RCC 7860 (cell line): ENCODE measurements around the gene UCHL5.

Experiments used
- DNase-seq: peaks from one replicate; pipeline ENCODE4 v3.0.0-alpha.2; 2015; ENCODE audit warnings: low spot score
- FAIRE-seq: peaks from 2 replicates; lab custom pipeline; 2012; peaks lifted over from hg19 to GRCh38; lab: Jason Lieb, UNC

The UCHL5 gene

GRCh38 chr1:192973202-192973601, 86.0 kb downstream of the UCHL5 start:
- FAIRE-seq: no peak
- no peak for DNase-seq

- no peak for DNase-seq
- no peak for FAIRE-seq
These were observed 90.1 kb downstream of the UCHL5 start for GRCh38 chr1:192969091-192969490.

DNA sequence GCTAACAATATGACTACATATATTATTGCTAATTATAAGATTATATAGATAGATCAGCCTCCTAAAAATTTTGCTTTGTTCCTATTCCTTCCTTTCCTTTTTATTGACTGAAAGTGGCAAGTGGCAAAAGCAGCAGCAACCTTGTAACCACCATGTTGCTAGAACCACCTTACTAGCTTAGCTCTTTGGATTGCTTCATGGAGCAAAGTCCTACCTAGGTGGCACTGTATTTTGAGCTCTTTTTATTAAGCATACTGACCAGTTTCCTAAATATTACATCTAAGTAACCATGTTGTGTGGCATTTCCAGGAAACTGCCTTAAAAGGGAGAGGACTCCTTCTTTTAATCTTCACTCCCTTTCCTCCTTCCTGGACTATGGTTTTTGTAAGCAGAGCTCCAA, 90.8 kb downstream of the UCHL5 start:
- no peak for DNase-seq
- no peak for FAIRE-seq

DNA sequence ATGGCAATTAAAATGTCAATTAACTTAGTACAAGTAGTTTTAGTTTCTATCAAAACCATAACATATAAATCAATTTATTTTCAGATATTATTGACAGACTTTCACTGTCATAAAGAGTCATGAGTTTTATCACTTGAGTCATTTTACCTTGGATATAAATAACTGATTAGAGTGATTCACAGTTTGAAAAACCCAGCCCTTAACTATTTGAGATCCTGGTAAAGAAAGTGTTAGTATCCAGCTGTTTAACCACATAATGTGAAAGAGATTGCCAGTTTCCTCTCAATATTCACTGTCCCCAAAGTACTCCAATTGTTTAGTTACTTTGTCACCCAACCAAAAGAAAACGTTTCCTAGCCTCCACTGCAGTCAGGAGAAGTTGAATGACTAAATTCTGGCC, 91.3 kb downstream of the UCHL5 start:
- DNase-seq: no peak
- FAIRE-seq: peak; percentile 71

GRCh38 chr1:192967211-192967877, 91.8 kb downstream of the UCHL5 start:
- FAIRE-seq: no peak
- DNase-seq: no peak

DNA sequence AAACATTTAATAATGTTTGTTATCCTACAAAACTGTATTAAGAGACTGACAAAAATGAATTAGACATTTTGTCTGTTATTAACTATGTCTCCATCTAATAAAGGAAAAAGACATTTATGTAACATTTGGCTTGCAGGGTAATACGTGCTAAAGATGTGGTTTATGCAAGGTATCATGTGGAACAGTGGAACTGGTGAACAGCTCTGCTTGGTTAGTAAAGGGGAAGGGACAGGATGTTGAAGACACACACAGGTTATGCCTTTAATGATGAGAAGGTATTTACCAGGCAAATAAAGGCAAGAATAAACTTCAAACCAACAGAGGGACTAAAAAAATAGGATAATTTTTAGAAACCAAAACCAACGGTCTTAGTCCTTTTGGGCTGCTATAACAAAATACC, 93.1 kb downstream of the UCHL5 start:
- FAIRE-seq: no peak
- no peak for DNase-seq

GRCh38 chr1:192962901-192963300, 96.3 kb downstream of the UCHL5 start:
- FAIRE-seq (no peak), DNase-seq (no peak)
